ENCODE data around the gene OXA1L. TPM values are rescaled to one million over a fixed set of nuclear protein-coding genes. Genes with fewer than 3 reads are reported as not detected.
A peak's percentile ranks its signal among the peaks of the same experiment; 100 is the strongest.
"Not testable (repeated sequence)": the region's sequence is repeated elsewhere in the genome, so short reads cannot be mapped to it uniquely, and the experiment has no call there.

The OXA1L gene
- total and polyA plus RNA-seq, 2 donors: 81.8 to 85.7 TPM

DNA sequence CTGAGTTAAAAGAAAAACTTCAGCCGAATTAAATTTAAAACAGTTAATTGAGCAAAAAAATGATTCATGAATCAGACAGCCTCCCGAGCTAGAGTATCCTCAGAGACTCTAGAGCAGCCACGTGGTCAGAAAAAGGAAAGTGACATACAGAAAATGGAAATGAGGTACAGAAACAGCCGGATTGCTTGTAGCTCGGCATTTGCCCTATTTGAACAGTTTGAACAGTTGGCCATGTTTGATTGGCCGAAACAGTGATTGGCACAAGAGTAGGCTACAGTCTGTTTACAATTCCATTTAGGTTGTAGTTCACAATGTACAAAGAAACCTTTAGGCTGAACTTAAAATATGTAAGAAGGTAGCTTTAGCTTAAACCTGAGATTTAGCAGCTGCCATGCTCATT, 12.9 kb upstream of the OXA1L start:
- H3K27me3 ChIP-seq (ENCODE audit: control insufficient read depth in 2 of 2, insufficient read depth in 1 of 2, low read length in 1 of 2): no peaks in the 10 kb centered on the region
- H3K27ac ChIP-seq (ENCODE audit: low read depth in 1 of 2, low read length in 1 of 2): no peak overlapping the region
- H3K36me3 ChIP-seq (ENCODE audit: control insufficient read depth in 2 of 2, insufficient read depth in 2 of 2, low read length in 1 of 2): no peaks in the 10 kb centered on the region
- H3K4me3 ChIP-seq (ENCODE audit: low read length in 2 of 2): no peak overlapping the region
- DNase-seq (ENCODE audit: low read depth in 6 of 9, low spot score in 9 of 9): no peak
- H3K4me1 ChIP-seq (ENCODE audit: control insufficient read depth in 2 of 2, insufficient read depth in 2 of 2, low read length in 2 of 2): peaks cover 3 to 4% of the 10 kb centered on the region in 2 donors
- WGBS: 91% methylated on average over 6 of the region's 6 CpGs
- H3K9me3 ChIP-seq (ENCODE audit: control insufficient read depth in 2 of 2, insufficient read depth in 1 of 2, low read length in 1 of 2): no peaks in the 10 kb centered on the region

DNA sequence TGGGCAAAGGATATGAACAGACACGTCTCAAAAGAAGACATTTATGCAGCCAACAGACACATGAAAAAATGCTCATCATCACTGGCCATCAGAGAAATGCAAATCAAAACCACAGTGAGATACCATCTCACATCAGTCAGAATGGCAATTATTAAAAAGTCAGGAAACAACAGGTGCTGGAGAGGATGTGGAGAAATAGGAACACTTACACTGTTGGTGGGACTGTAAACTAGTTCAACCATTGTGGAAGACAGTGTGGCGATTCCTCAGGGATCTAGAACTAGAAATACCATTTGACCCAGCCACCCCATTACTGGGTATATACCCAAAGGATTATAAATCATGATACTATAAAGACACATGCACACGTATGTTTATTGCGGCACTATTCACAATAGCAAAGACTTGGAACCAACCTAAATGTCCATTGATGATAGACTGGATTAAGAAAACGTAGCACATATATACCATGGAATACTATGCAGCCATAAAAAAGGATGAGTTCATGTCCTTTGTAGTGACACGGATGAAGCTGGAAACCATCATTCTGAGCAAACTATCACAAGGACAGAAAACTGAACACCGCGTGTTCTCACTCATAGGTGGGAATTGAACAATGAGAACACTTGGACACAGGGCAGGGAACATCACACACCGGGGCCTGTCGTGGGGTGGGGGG, 8.4 kb upstream of the OXA1L start:
- WGBS: 96% methylated on average over 9 of the region's 10 CpGs
- H3K9me3 ChIP-seq (ENCODE audit: control insufficient read depth in 2 of 2, insufficient read depth in 1 of 2, low read length in 1 of 2); H3K4me1 ChIP-seq (ENCODE audit: control insufficient read depth in 2 of 2, insufficient read depth in 2 of 2, low read length in 2 of 2); H3K36me3 ChIP-seq (ENCODE audit: control insufficient read depth in 2 of 2, insufficient read depth in 2 of 2, low read length in 1 of 2); DNase-seq (ENCODE audit: low read depth in 6 of 9, low spot score in 9 of 9); H3K27me3 ChIP-seq (ENCODE audit: control insufficient read depth in 2 of 2, insufficient read depth in 1 of 2, low read length in 1 of 2); H3K4me3 ChIP-seq (ENCODE audit: low read length in 2 of 2); H3K27ac ChIP-seq (ENCODE audit: low read depth in 1 of 2, low read length in 1 of 2): not testable (repeated sequence)

DNA sequence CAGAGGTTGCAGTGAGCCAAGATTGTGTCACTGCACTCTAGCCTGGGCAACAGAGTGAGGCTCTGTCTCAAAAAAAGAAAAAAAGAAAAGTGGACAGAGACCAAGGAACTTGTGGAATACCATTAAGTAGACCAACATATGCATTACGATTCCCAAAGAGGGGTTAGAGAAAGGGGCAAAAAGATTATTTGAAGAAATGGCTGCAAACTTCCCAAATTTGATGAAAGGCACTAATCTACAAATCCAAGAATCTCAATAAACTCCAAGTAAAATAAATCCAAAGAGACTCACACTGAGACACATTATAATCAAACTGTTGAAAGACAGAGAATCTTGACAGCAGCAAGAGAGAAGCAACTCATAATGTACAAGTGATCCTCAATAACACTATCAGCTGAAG, 4.8 kb upstream of the OXA1L start:
- WGBS: 98% methylated on average over 1 of the region's 1 CpG
- H3K36me3 ChIP-seq (ENCODE audit: control insufficient read depth in 2 of 2, insufficient read depth in 2 of 2, low read length in 1 of 2): no peaks in the 10 kb centered on the region
- H3K4me3 ChIP-seq (ENCODE audit: low read length in 2 of 2): no peak overlapping the region
- H3K4me1 ChIP-seq (ENCODE audit: control insufficient read depth in 2 of 2, insufficient read depth in 2 of 2, low read length in 2 of 2): peaks cover 0 to 5% of the 10 kb centered on the region in 2 donors
- H3K9me3 ChIP-seq (ENCODE audit: control insufficient read depth in 2 of 2, insufficient read depth in 1 of 2, low read length in 1 of 2): peaks cover 0 to 6% of the 10 kb centered on the region in 2 donors
- DNase-seq (ENCODE audit: low read depth in 6 of 9, low spot score in 9 of 9): no peak
- no peak overlapping the region for H3K27ac ChIP-seq (ENCODE audit: low read depth in 1 of 2, low read length in 1 of 2)
- no peaks in the 10 kb centered on the region for H3K27me3 ChIP-seq (ENCODE audit: control insufficient read depth in 2 of 2, insufficient read depth in 1 of 2, low read length in 1 of 2)

DNA sequence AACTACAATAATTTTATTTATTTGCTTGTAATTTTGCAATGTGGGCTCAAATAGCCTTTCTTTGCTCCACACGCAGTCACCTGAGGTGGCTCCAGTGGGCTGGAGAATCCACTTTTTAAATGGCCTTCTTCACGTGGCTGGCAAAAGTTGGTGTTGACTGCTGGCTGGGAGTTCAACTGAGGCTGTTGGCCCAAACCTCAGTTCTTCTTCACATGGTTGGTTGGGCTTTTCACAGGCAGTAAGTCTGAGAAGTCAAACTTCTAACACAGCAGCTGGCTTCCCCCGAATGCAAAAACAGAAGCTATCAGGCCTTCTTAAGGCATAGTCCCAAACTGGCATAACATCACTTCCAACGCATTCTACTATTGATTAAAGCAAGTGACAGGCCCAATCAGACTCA, 2.1 kb upstream of the OXA1L start:
- H3K4me1 ChIP-seq (ENCODE audit: control insufficient read depth in 2 of 2, insufficient read depth in 2 of 2, low read length in 2 of 2): peaks cover 0 to 16% of the 10 kb centered on the region in 2 donors
- no peak for DNase-seq (ENCODE audit: low read depth in 6 of 9, low spot score in 9 of 9)
- H3K9me3 ChIP-seq (ENCODE audit: control insufficient read depth in 2 of 2, insufficient read depth in 1 of 2, low read length in 1 of 2): peaks cover 0 to 6% of the 10 kb centered on the region in 2 donors
- peaks cover 9 to 12% of the 10 kb centered on the region in 2 donors for H3K36me3 ChIP-seq (ENCODE audit: control insufficient read depth in 2 of 2, insufficient read depth in 2 of 2, low read length in 1 of 2)
- WGBS: 92% methylated on average over 4 of the region's 4 CpGs
- H3K27me3 ChIP-seq (ENCODE audit: control insufficient read depth in 2 of 2, insufficient read depth in 1 of 2, low read length in 1 of 2): no peaks in the 10 kb centered on the region
- H3K27ac ChIP-seq (ENCODE audit: low read depth in 1 of 2, low read length in 1 of 2): no peak overlapping the region
- no peak overlapping the region for H3K4me3 ChIP-seq (ENCODE audit: low read length in 2 of 2)

DNA sequence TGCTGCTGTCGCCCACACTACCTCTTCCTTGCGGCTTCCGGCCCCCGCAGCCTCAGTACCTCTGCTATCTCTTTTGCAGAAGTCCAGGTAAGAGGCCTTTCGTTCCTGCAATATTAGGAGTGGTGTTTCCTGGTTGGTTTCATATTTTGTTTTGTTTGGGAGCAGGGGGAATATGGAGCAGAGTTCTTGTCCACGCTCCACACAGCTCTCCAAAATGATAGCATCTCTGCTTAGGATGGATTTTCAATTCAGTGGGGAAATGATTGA, 768 bp downstream of the OXA1L start:
- Histone ChIP-seq H3K4me1 (ENCODE audit: control insufficient read depth in 2 of 2, insufficient read depth in 2 of 2, low read length in 2 of 2) (peaks cover 0 to 16% of the 10 kb centered on the region in 2 donors), H3K27ac (ENCODE audit: low read depth in 1 of 2, low read length in 1 of 2) (peak overlapping the region in 1 of 2 donors; percentile 68), H3K36me3 (ENCODE audit: control insufficient read depth in 2 of 2, insufficient read depth in 2 of 2, low read length in 1 of 2) (peaks cover 34 to 39% of the 10 kb centered on the region in 2 donors), H3K9me3 (ENCODE audit: control insufficient read depth in 2 of 2, insufficient read depth in 1 of 2, low read length in 1 of 2) (no peaks in the 10 kb centered on the region), H3K4me3 (ENCODE audit: low read length in 2 of 2) (peak overlapping the region; percentile 80 to 96), H3K27me3 (ENCODE audit: control insufficient read depth in 2 of 2, insufficient read depth in 1 of 2, low read length in 1 of 2) (no peaks in the 10 kb centered on the region)
- 4% methylated on average over 6 of the region's 6 CpGs for WGBS
- no peak for DNase-seq (ENCODE audit: low read depth in 6 of 9, low spot score in 9 of 9)

DNA sequence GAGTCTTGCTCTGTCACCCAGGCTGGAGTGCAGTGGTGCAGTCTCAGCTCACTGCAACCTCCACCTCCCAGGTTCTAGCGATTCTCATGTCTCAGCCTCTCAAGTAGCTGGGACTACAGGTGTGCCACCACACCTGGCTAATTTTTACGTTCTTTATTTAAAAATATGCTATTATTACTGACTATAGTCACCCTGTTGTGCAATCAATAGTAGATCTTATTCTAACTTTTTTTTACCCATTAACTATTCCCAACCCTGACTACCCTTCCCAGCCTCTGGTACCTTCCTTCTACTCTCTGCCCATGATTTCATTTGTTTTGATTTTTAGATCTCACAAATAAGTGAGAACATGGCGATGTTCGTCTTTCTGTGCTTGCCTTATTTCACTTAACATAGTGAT, 2.5 kb downstream of the OXA1L start:
- 98% methylated on average over 4 of the region's 4 CpGs for WGBS
- H3K27ac ChIP-seq (ENCODE audit: low read depth in 1 of 2, low read length in 1 of 2): no peak overlapping the region
- H3K4me3 ChIP-seq (ENCODE audit: low read length in 2 of 2): no peak overlapping the region
- peaks cover 0 to 16% of the 10 kb centered on the region in 2 donors for H3K4me1 ChIP-seq (ENCODE audit: control insufficient read depth in 2 of 2, insufficient read depth in 2 of 2, low read length in 2 of 2)
- H3K9me3 ChIP-seq (ENCODE audit: control insufficient read depth in 2 of 2, insufficient read depth in 1 of 2, low read length in 1 of 2): no peaks in the 10 kb centered on the region
- peaks cover 46 to 49% of the 10 kb centered on the region in 2 donors for H3K36me3 ChIP-seq (ENCODE audit: control insufficient read depth in 2 of 2, insufficient read depth in 2 of 2, low read length in 1 of 2)
- no peak for DNase-seq (ENCODE audit: low read depth in 6 of 9, low spot score in 9 of 9)
- H3K27me3 ChIP-seq (ENCODE audit: control insufficient read depth in 2 of 2, insufficient read depth in 1 of 2, low read length in 1 of 2): no peaks in the 10 kb centered on the region

DNA sequence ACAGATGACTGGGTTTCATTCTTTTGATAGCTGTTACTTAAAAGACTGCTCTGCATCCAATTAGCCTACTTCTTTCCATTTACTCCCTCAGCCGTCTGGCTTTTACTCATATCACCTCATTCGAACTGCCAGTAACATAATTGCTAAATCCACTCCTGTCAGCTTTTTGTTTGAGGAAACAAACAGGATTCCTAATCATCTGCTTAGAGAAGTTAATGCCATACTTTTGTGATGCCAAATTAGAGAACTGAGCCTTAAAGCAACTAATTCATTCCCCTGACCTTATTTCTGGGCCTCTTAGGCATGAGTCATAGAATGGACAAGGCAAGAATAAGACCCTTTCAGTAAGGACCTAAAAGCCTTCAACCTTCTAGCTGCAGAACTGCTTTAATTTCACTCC, 2.9 kb downstream of the OXA1L start:
- H3K36me3 ChIP-seq (ENCODE audit: control insufficient read depth in 2 of 2, insufficient read depth in 2 of 2, low read length in 1 of 2): peaks cover 50 to 52% of the 10 kb centered on the region in 2 donors

DNA sequence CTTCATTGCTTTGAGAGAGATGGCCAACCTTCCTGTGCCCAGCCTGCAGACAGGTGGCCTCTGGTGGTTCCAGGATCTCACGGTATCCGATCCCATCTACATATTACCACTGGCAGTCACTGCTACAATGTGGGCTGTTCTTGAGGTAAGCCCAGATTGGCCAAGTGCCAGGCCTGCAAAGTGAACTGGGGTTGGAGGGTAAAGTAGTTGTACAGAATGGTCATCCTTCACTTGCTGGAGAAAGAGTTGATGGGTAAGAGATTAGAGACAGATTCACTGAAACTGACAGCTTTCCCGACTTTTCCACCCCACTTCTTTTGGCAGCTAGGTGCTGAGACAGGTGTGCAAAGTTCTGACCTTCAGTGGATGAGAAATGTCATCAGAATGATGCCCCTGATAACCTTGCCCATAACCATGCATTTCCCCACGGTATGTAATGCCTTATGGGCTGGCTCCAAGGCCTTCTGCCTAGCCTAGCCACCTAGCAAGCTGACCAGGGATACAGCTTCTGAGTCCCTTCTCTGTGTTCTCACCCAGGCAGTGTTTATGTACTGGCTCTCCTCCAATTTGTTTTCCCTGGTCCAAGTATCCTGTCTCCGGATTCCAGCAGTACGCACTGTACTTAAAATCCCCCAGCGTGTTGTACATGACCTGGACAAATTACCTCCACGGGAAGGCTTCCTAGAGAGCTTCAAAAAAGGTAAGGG, 4.1 kb downstream of the OXA1L start:
- Histone ChIP-seq H3K36me3 (ENCODE audit: control insufficient read depth in 2 of 2, insufficient read depth in 2 of 2, low read length in 1 of 2) (peaks cover 51 to 59% of the 10 kb centered on the region in 2 donors), H3K27ac (ENCODE audit: low read depth in 1 of 2, low read length in 1 of 2) (no peak overlapping the region), H3K27me3 (ENCODE audit: control insufficient read depth in 2 of 2, insufficient read depth in 1 of 2, low read length in 1 of 2) (no peaks in the 10 kb centered on the region), H3K9me3 (ENCODE audit: control insufficient read depth in 2 of 2, insufficient read depth in 1 of 2, low read length in 1 of 2) (no peaks in the 10 kb centered on the region), H3K4me3 (ENCODE audit: low read length in 2 of 2) (no peak overlapping the region), H3K4me1 (ENCODE audit: control insufficient read depth in 2 of 2, insufficient read depth in 2 of 2, low read length in 2 of 2) (peaks cover 0 to 16% of the 10 kb centered on the region in 2 donors)
- WGBS: 99% methylated on average over 8 of the region's 8 CpGs
- DNase-seq (ENCODE audit: low read depth in 6 of 9, low spot score in 9 of 9): no peak

More for the DNA sequence above, 2.9 kb downstream of the OXA1L start:
- Histone ChIP-seq H3K27ac (ENCODE audit: low read depth in 1 of 2, low read length in 1 of 2) (no peak overlapping the region), H3K9me3 (ENCODE audit: control insufficient read depth in 2 of 2, insufficient read depth in 1 of 2, low read length in 1 of 2) (no peaks in the 10 kb centered on the region), H3K27me3 (ENCODE audit: control insufficient read depth in 2 of 2, insufficient read depth in 1 of 2, low read length in 1 of 2) (no peaks in the 10 kb centered on the region), H3K4me3 (ENCODE audit: low read length in 2 of 2) (no peak overlapping the region), H3K4me1 (ENCODE audit: control insufficient read depth in 2 of 2, insufficient read depth in 2 of 2, low read length in 2 of 2) (peaks cover 0 to 16% of the 10 kb centered on the region in 2 donors)
- WGBS: 95% methylated on average over 2 of the region's 2 CpGs
- no peak for DNase-seq (ENCODE audit: low read depth in 6 of 9, low spot score in 9 of 9)

DNA sequence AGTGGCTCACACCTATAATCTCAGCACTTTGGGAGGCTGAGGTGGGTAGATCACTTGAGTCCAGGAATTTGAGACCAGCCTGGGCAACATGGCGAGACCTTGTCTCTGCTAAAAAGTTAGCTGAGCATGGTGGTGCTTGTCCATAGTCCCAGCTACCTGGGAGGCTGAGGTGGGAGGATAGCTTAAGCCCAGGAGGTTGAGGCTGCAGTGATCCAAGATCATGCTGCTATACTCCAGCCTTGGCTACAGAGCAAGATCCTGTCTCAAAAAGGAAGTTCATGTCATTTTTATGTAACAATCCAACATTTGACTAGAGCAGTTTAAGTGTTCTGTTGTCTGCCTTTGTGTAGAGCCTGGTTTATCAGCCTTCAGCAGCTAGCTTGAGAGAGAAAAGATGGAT, 6.2 kb downstream of the OXA1L start:
- WGBS: 94% methylated on average over 1 of the region's 1 CpG
- no peak for DNase-seq (ENCODE audit: low read depth in 6 of 9, low spot score in 9 of 9)
- H3K4me1 ChIP-seq (ENCODE audit: control insufficient read depth in 2 of 2, insufficient read depth in 2 of 2, low read length in 2 of 2): peaks cover 0 to 5% of the 10 kb centered on the region in 2 donors
- H3K4me3 ChIP-seq (ENCODE audit: low read length in 2 of 2): no peak overlapping the region
- no peaks in the 10 kb centered on the region for H3K27me3 ChIP-seq (ENCODE audit: control insufficient read depth in 2 of 2, insufficient read depth in 1 of 2, low read length in 1 of 2)
- H3K36me3 ChIP-seq (ENCODE audit: control insufficient read depth in 2 of 2, insufficient read depth in 2 of 2, low read length in 1 of 2): peaks cover 51 to 63% of the 10 kb centered on the region in 2 donors
- no peaks in the 10 kb centered on the region for H3K9me3 ChIP-seq (ENCODE audit: control insufficient read depth in 2 of 2, insufficient read depth in 1 of 2, low read length in 1 of 2)
- H3K27ac ChIP-seq (ENCODE audit: low read depth in 1 of 2, low read length in 1 of 2): no peak overlapping the region
